Fibroblast of lung (primary cell): ENCODE measurements around the gene CCDC106. TPM values are rescaled to one million over a fixed set of nuclear protein-coding genes. Genes with fewer than 3 reads are reported as not detected.

Experiments
- DNase-seq, 2 donors: peaks; one replicate each; pipeline versions ENCODE4 v3.0.0 to v3.0.0-alpha.2; 2010; ENCODE audit warnings: low read depth in 2 of 2
- H2AFZ ChIP-seq: 2 replicates; pipeline ENCODE4 v1.5.1; 2012; ENCODE audit warnings: low read length, control low read depth, inconsistent platforms
- H3K27ac ChIP-seq: 2 replicates; pipeline ENCODE4 v1.5.1; 2011; ENCODE audit warnings: low read length, control low read depth; ENCODE audit not compliant: insufficient read depth
- H3K27me3 ChIP-seq: 2 replicates; pipeline ENCODE4 v1.5.1; 2011; ENCODE audit warnings: mild to moderate bottlenecking, low read length; ENCODE audit not compliant: control insufficient read depth, insufficient read depth
- H3K36me3 ChIP-seq: 2 replicates; pipeline ENCODE4 v1.5.1; 2011; ENCODE audit warnings: low read length; ENCODE audit not compliant: control insufficient read depth, insufficient read depth
- H3K4me1 ChIP-seq: 2 replicates; pipeline ENCODE4 v1.5.1; 2011; ENCODE audit warnings: low read length; ENCODE audit not compliant: control insufficient read depth, insufficient read depth; ENCODE audit errors: extremely low read depth
- H3K4me2 ChIP-seq: 2 replicates; pipeline ENCODE4 v1.5.1; 2011; ENCODE audit warnings: low read length, control low read depth; ENCODE audit not compliant: insufficient read depth; ENCODE audit errors: extremely low read depth
- H3K4me3 ChIP-seq, 4 experiments: fragments of 200-600 bp in 1 of 4; sonication (generic) in 1 of 4; replicated peaks in 1 of 4; 2 replicates each; pipeline ENCODE4 v1.5.1; 2011 to 2016; ENCODE audit warnings: low read length in 4 of 4, low read depth in 3 of 4, mild to moderate bottlenecking in 3 of 4, control low read depth in 2 of 4, inconsistent platforms in 1 of 4, mixed read lengths in 1 of 4; ENCODE audit not compliant: insufficient read depth in 1 of 4; ENCODE audit errors: control extremely low read depth in 1 of 4
- H3K79me2 ChIP-seq: 2 replicates; pipeline ENCODE4 v1.5.1; 2012; ENCODE audit warnings: mild to moderate bottlenecking, low read length, inconsistent platforms; ENCODE audit not compliant: control insufficient read depth, insufficient read depth
- H3K9ac ChIP-seq: 2 replicates; pipeline ENCODE4 v1.5.1; 2011; ENCODE audit warnings: mild to moderate bottlenecking, low read length, control low read depth; ENCODE audit not compliant: insufficient read depth
- H3K9me3 ChIP-seq: 2 replicates; pipeline ENCODE4 v1.5.1; 2012; ENCODE audit warnings: low read depth, low read length; ENCODE audit not compliant: control insufficient read depth, insufficient read depth
- H4K20me1 ChIP-seq: 2 replicates; pipeline ENCODE4 v1.5.1; 2011; ENCODE audit warnings: low read length; ENCODE audit not compliant: control insufficient read depth, insufficient read depth; ENCODE audit errors: extremely low read depth
- EZH2 ChIP-seq: IDR thresholded peaks from 2 replicates; pipeline ENCODE4 v1.5.1; 2012; ENCODE audit warnings: low read length, control low read depth, mild to moderate bottlenecking; ENCODE audit errors: missing control alignments
- polyA plus RNA-seq, 2 donors: library from polyadenylated mRNA; depleted of rRNA in 1 of 2; stranded (reverse) in 1 of 2; unstranded in 1 of 2; fragments of >200 nt; gene quantifications; 2 replicates each; pipeline ENCODE4 v1.2.1, GENCODE V29; 2011 to 2012; ENCODE audit warnings: missing spikeins in 1 of 2
- total RNA-seq: library from RNA; depleted of rRNA; stranded (reverse); fragments of >200 nt; gene quantifications from 2 replicates; pipeline ENCODE4 v1.2.1, GENCODE V29; 2014
- TF ChIP-seq, protein P1 (sequence below), 2 donors: IDR thresholded peaks in 1 of 2; conservative IDR thresholded peaks in 1 of 2; 1 replicate in 1 of 2; 2 replicates in 1 of 2; pipeline ENCODE4 v1.5.1; 2011 to 2012; ENCODE audit warnings: low read length in 2 of 2, control low read depth in 1 of 2, inconsistent platforms in 1 of 2, low read depth in 1 of 2, mild to moderate bottlenecking in 1 of 2

Gene CCDC106
- total and polyA plus RNA-seq, 2 donors (not counting 1 experiment from before 2014, with no cell fraction given) = 4.5 to 10.2 TPM

DNA sequence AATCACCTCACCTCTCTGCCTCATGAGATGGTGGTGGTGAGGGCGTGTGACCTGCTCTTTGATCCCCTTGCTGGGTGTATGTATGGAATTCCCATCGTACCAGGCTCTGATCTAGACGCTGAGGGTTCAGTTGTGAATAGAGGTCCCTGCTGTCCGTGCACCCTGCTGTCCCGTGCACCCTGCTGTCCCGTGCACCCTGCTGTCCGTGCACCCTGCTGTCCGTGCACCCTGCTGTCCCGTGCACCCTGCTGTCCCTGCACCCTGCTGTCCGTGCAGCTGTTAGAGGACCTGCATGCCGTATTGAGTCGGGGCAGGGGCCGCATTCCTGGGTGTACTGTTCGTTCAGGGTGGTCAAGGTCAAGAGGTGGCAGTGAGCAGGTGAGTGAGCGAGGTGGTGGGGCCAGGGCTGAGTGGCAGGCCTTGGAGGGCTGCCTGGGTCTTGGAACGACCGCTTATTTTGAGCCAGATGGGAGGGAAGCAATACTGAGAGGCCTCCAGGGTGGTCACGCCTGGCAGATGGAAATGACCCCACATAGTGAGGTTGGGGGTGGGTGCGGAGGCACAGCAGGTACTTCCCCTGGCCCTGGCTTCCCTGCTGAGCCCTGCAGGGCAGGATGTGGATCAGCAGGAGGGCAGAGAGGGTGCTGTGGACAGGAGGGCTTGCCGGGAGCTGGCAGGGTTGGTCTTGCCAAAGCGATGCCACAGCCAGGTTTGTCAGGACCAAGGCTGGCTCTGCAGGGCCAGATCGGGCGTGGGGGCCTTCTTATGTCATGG, 22.5 kb downstream of the CCDC106 start:
- Histone ChIP-seq H3K4me3 (no peak overlapping the region), H3K27ac (no peak overlapping the region), H4K20me1 (peaks cover 4% of the 10 kb centered on the region), H3K9ac (no peak overlapping the region), H3K79me2 (peaks cover 73% of the 10 kb centered on the region), H3K4me2 (no peak overlapping the region), H3K27me3 (no peaks in the 10 kb centered on the region), H3K9me3 (no peaks in the 10 kb centered on the region), H3K36me3 (peaks cover 42% of the 10 kb centered on the region), H2AFZ (no peak overlapping the region), H3K4me1 (no peaks in the 10 kb centered on the region)
- no peak for TF ChIP-seq EZH2
- TF ChIP-seq, protein P1, sequence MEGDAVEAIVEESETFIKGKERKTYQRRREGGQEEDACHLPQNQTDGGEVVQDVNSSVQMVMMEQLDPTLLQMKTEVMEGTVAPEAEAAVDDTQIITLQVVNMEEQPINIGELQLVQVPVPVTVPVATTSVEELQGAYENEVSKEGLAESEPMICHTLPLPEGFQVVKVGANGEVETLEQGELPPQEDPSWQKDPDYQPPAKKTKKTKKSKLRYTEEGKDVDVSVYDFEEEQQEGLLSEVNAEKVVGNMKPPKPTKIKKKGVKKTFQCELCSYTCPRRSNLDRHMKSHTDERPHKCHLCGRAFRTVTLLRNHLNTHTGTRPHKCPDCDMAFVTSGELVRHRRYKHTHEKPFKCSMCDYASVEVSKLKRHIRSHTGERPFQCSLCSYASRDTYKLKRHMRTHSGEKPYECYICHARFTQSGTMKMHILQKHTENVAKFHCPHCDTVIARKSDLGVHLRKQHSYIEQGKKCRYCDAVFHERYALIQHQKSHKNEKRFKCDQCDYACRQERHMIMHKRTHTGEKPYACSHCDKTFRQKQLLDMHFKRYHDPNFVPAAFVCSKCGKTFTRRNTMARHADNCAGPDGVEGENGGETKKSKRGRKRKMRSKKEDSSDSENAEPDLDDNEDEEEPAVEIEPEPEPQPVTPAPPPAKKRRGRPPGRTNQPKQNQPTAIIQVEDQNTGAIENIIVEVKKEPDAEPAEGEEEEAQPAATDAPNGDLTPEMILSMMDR (conservative IDR thresholded peaks at IDR 0.05 in 1 of 2, IDR thresholded peaks at IDR 0.05 in 1 of 2; ENCODE audit: low read depth in 1 of 2, low read length in 2 of 2) = no peak
- no peak for DNase-seq

DNA sequence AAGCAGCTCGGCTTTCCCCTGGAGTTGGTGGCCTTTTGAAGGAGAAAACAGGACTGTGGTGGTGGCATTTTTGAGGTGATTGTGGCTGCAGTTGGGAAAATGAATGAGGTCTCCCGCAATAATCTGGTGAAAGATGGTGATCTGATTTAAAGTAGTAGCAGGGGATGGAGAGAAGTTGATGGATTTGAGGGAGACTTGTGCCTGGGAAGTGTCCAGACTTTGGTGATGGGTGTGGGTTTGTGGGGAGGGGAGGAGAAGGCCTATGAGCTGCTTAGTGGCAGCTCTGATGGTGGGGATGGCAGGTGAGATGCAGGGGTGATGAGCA, 23.0 kb downstream of the CCDC106 start:
- TF ChIP-seq EZH2 = no peak
- TF ChIP-seq, protein P1 (conservative IDR thresholded peaks at IDR 0.05 in 1 of 2, IDR thresholded peaks at IDR 0.05 in 1 of 2; ENCODE audit: low read depth in 1 of 2, low read length in 2 of 2) = no peak
- Histone ChIP-seq H3K27me3 (no peaks in the 10 kb centered on the region), H3K4me3 (no peak overlapping the region), H4K20me1 (peaks cover 4% of the 10 kb centered on the region), H3K9me3 (no peaks in the 10 kb centered on the region), H3K4me2 (no peak overlapping the region), H3K27ac (no peak overlapping the region), H3K4me1 (no peaks in the 10 kb centered on the region), H2AFZ (no peak overlapping the region), H3K79me2 (peaks cover 76% of the 10 kb centered on the region), H3K9ac (no peak overlapping the region), H3K36me3 (peaks cover 41% of the 10 kb centered on the region)
- DNase-seq = no peak

DNA sequence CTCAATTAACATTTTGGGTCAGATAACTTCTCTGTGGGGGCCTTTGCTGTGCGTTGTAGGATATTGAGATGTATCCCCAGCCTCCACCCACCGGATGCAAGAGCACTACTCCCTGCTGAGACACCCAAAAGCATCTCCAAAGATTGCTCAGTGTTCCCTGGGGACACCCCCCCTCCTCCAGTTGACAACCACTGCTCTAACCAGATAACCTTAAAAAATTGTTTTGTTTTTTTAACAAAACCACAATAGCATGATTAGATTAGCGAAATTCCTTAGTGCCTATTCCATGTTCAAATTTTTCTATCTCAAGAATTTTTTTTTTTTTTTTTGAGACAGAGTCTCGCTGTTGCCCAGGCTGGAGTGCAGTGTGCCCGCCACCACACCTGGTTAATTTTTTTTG, 24.4 kb downstream of the CCDC106 start:
- Histone ChIP-seq H2AFZ (no peak overlapping the region), H3K4me3 (no peak overlapping the region), H3K4me2 (no peak overlapping the region), H3K4me1 (peaks cover 6% of the 10 kb centered on the region), H3K9me3 (no peaks in the 10 kb centered on the region), H3K27ac (no peak overlapping the region), H3K36me3 (peaks cover 29% of the 10 kb centered on the region), H3K9ac (no peak overlapping the region), H3K27me3 (no peaks in the 10 kb centered on the region), H3K79me2 (peaks cover 76% of the 10 kb centered on the region), H4K20me1 (peaks cover 4% of the 10 kb centered on the region)
- no peak for TF ChIP-seq EZH2
- TF ChIP-seq, protein P1 (conservative IDR thresholded peaks at IDR 0.05 in 1 of 2, IDR thresholded peaks at IDR 0.05 in 1 of 2; ENCODE audit: low read depth in 1 of 2, low read length in 2 of 2) = no peak
- peak in 1 of 2 donors; percentile 30 for DNase-seq
